ENCODE measurements around the gene LAMC2.

Gene LAMC2

DNA sequence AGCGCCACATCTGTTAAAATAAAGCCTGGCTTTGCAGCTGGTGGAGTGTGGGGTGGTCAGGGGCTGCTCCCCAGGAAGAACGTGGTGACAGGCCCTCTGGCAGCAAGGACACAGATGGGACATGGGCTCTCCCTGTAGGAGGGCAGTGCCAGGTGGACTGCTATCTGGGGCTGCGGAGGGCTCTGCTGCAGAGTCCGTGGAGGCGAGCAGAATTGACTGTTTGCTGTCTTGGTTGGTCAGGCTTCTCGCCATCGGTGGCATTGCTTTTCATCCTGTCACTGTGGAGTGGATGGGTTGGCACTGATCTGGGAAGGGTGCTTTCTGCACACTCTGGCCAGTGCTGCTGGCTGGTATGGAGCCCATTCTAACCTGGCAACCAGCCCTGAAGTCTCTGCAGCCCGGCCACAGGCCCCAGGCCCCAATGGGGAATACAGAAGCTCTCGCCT lies 103.0 kb downstream of the LAMC2 start:
- no peak for DNase-seq

DNA sequence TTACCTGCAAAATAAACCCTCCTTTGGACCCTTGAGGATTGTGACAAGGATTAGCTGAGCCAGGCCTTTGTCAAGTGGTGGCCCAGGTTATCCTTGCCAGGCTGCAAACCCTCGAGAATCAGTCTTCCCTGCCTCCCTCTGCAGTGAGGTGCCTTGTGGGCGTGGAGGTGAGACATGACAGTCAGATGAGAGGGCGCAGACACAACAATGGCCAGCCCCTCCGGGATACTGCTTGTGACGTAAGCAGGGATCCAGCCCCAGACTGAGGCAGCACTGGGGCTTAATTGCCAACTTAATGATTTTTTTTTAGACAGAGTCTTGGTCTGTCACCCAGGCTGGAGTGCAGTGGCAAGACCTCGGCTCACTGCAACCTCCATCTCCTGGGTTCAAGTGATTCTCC lies 104.6 kb downstream of the LAMC2 start:
- DNase-seq: no peak

DNA sequence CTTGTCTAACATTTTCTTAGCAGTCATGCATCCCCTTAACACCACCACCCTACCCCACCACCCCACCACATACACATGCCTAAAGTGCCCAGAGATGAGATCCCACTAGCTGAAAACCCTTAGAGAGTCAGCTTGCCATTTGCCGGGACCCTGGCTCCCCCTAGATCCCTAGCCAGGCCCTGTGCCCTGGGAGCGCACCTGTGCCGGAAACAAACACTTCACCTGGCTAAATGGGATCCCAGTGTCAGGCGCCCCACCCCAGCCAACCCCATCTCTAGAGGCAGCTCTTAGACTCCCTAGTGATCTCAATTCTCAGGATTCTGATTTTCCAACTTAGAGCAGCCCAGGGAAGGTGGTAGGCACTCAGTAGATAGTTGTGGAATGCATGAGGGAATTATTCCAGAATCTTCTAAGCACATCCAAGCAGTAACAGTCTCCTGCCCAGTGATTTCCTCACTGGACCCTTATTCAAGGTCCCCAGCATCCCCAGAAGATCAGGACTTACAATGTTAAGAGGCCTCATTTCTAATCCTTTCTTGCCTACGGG lies 105.2 kb downstream of the LAMC2 start:
- peak; percentile 28 for DNase-seq

DNA sequence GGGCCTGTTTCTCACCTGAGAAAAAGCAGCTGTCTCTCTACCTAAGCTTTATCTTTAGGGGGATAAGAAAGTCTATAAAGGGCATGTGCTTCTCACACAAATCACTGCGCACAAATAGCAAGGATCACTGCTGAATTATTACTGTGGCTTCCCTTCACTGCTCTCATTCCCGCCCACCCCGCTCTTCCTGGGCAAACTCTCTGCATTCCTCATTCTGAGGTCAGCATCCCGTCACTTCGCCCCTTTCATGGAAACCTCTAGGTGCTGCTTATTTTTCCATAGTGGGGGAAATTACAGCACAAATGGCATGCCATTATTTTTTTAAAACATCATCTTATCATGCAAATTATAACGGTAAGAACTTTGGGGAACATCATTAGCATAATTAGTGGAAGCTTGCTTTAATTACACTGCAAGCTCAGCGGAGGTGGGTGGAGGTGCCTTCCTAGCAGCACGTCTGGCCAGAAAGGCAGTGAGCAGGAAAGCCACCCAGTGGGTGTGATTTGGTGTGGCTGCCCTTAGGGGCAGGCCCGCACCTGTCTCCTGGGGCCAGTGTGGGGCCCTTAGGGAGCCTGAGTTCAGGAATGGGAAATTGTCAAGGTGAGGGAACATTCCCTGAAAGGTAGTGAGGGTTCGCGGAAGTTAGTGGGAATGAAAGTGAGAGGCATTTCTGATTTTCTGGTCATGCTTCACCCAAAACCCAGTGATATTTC lies 105.9 kb downstream of the LAMC2 start:
- peak; percentile 75 for DNase-seq

DNA sequence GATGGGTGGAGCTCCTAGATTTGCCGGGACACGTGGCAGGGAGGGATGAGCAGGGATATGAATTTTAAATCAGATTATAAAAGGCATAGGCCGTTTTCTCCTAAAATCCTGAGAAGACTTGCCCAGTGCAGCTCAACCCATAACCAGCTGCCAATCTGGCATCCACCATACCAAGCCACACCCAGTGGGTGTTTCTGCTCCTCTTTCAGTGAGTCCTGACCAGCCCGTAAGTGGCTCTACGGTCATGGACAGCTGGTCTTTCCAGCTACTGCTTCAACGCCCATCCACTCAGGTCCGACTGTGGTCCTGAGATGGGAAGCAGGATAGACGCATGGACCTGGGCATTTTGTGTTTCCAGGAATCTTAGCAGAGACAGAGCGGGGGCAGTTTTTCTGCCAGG lies 107.2 kb downstream of the LAMC2 start:
- no peak for DNase-seq

DNA sequence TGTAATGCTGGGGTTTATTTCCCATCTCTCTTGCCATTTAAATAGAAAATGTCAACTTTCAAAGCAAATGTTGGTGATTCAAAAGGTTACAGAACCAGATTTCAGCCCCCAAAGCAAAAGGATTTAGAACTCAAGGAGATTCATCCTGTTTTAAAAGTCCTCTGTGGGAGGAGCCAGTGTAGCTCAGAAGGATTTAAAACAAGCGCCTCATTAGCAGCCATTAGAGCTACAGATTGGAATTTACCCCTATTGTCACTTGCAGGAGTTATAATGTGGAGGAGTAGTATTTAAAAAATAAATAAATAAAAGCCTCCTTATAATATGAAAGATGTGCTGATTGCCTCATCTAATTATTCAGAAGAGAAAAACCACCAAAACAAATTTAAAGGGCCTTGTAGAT lies 107.8 kb downstream of the LAMC2 start:
- DNase-seq: no peak
